Neuronal stem cell (in vitro differentiated cells): ENCODE results near the gene GRIP2.

Experiments
- DNase-seq: peaks from one replicate; pipeline ENCODE4 v3.0.0-alpha.2; 2013; ENCODE audit warnings: low spot score
- H2AFZ ChIP-seq: one replicate; pipeline ENCODE4 v1.6.1; 2013; ENCODE audit warnings: mild to moderate bottlenecking, low read length, inconsistent platforms
- H2AK5ac ChIP-seq: 2 replicates; pipeline ENCODE4 v1.6.1; 2013; ENCODE audit warnings: low read depth, mild to moderate bottlenecking, inconsistent platforms, low read length, moderate library complexity, mixed read lengths
- H2BK120ac ChIP-seq: 2 replicates; pipeline ENCODE4 v1.6.1; 2013; ENCODE audit warnings: low read depth, mild to moderate bottlenecking, inconsistent platforms, low read length, moderate library complexity, mixed read lengths
- H2BK12ac ChIP-seq: one replicate; pipeline ENCODE4 v1.6.1; 2013; ENCODE audit warnings: low read length, inconsistent platforms
- H2BK15ac ChIP-seq: 2 replicates; pipeline ENCODE4 v1.6.1; 2013; ENCODE audit warnings: mild to moderate bottlenecking, low read length, inconsistent platforms, mixed read lengths
- H2BK5ac ChIP-seq: one replicate; pipeline ENCODE4 v1.6.1; 2013; ENCODE audit warnings: inconsistent platforms, mild to moderate bottlenecking, low read length, moderate library complexity
- H3K14ac ChIP-seq: one replicate; pipeline ENCODE4 v1.6.1; 2013; ENCODE audit warnings: low read length, inconsistent platforms
- H3K18ac ChIP-seq: 2 replicates; pipeline ENCODE4 v1.6.1; 2013; ENCODE audit warnings: low read length, inconsistent platforms
- H3K23ac ChIP-seq: 2 replicates; pipeline ENCODE4 v1.6.1; 2013; ENCODE audit warnings: low read depth, mild to moderate bottlenecking, mixed read lengths, low read length, inconsistent platforms; ENCODE audit not compliant: poor library complexity
- H3K27ac ChIP-seq: replicated peaks from 3 replicates; pipeline ENCODE4 v1.5.1; 2013; ENCODE audit warnings: low read length, inconsistent platforms
- H3K27me3 ChIP-seq, 3 experiments: 2 replicates each; pipeline ENCODE4 v1.6.1; 2013; ENCODE audit warnings: low read length in 3 of 3, mild to moderate bottlenecking in 2 of 3, inconsistent platforms in 1 of 3, low read depth in 1 of 3, mixed read lengths in 1 of 3, moderate library complexity in 1 of 3; ENCODE audit not compliant: control insufficient read depth in 3 of 3, insufficient read depth in 3 of 3
- H3K36me3 ChIP-seq, 2 donors: replicated peaks in 1 of 2; 2 replicates each; pipeline ENCODE4 v1.6.1; 2013; ENCODE audit warnings: low read length in 2 of 2; ENCODE audit not compliant: control insufficient read depth in 2 of 2, insufficient read depth in 2 of 2
- H3K4ac ChIP-seq: 2 replicates; pipeline ENCODE4 v1.6.1; 2013; ENCODE audit warnings: inconsistent platforms, mild to moderate bottlenecking, low read length, moderate library complexity
- H3K4me1 ChIP-seq, 2 donors: 1 replicate in 1 of 2; 2 replicates in 1 of 2; pipeline ENCODE4 v1.6.1; 2013; ENCODE audit warnings: low read length in 2 of 2, low read depth in 1 of 2; ENCODE audit not compliant: control insufficient read depth in 2 of 2, insufficient read depth in 1 of 2
- H3K4me2 ChIP-seq: one replicate; pipeline ENCODE4 v1.6.1; 2013; ENCODE audit warnings: mild to moderate bottlenecking, low read length, inconsistent platforms; ENCODE audit not compliant: insufficient read depth, poor library complexity, severe bottlenecking
- H3K4me3 ChIP-seq, 2 donors: 2 replicates each; pipeline ENCODE4 v1.5.1; 2013; ENCODE audit warnings: low read length in 2 of 2, mild to moderate bottlenecking in 2 of 2, inconsistent platforms in 1 of 2, moderate library complexity in 1 of 2
- H3K79me1 ChIP-seq: one replicate; pipeline ENCODE4 v1.6.1; 2013; ENCODE audit warnings: low read depth, mild to moderate bottlenecking, inconsistent platforms, low read length, moderate library complexity
- H3K9ac ChIP-seq: one replicate; pipeline ENCODE4 v1.6.1; 2013; ENCODE audit warnings: mild to moderate bottlenecking, low read depth, low read length, inconsistent platforms; ENCODE audit not compliant: poor library complexity
- H3K9me3 ChIP-seq, 2 donors: replicated peaks in 1 of 2; 2 replicates each; pipeline versions ENCODE3 to v1.6.1; 2013; ENCODE audit warnings: low read length in 2 of 2, mild to moderate bottlenecking in 2 of 2, inconsistent platforms in 1 of 2, low read depth in 1 of 2, mixed read lengths in 1 of 2, moderate library complexity in 1 of 2; ENCODE audit not compliant: control insufficient read depth in 2 of 2, insufficient read depth in 1 of 2
- H4K8ac ChIP-seq: one replicate; pipeline ENCODE4 v1.6.1; 2013; ENCODE audit warnings: low read depth, mild to moderate bottlenecking, inconsistent platforms, low read length, moderate library complexity
- H4K91ac ChIP-seq: one replicate; pipeline ENCODE4 v1.6.1; 2013; ENCODE audit warnings: low read length, low read depth, mild to moderate bottlenecking, inconsistent platforms; ENCODE audit not compliant: poor library complexity
- WGBS, 2 donors: extraction: QIAGEN DNeasy Blood & Tissue Kit; methylation state at CpG; one replicate each; pipeline ENCODE4 v1.1.7; 2013; ENCODE audit warnings: missing lambda C conversion rate in 2 of 2, mixed read lengths in 1 of 2; ENCODE audit not compliant: insufficient read length in 2 of 2, insufficient replicate concordance in 1 of 2; ENCODE audit errors: extremely low coverage in 2 of 2; 5-methylcytosine and 5-hydroxymethylcytosine counted together

The GRIP2 gene

DNA sequence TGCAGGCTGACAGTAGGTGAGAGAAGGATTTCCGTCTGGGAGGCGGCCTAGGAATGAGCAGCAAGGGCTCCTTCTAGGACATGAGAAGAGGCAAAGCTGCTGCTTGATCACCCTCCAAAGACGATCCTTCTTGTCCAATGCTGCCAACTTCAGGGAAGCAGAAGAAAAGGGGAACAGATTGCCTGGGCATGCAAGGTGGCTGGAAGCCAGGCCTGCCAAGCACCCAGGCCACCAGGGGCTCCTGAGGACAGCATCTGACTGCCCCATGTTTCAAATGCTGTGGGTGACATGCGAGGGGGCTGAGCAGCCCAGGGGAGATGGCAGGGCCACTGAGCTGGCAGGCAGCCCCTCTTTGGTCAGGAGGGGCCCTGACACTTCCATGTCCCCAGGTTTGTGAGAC, 3.3 kb upstream of the GRIP2 start:
- Histone ChIP-seq H3K27ac (no peak overlapping the region), H2BK120ac (no peak overlapping the region), H4K91ac (no peak overlapping the region), H3K4me1 (peaks cover 0 to 2% of the 10 kb centered on the region in 2 donors), H3K9me3 (no peaks in the 10 kb centered on the region), H3K36me3 (no peaks in the 10 kb centered on the region), H3K4me2 (no peak overlapping the region), H2BK12ac (no peak overlapping the region), H2BK5ac (no peak overlapping the region), H3K18ac (peak overlapping the region; percentile 3), H3K79me1 (no peaks in the 10 kb centered on the region), H3K9ac (no peak overlapping the region), H3K4me3 (no peak overlapping the region), H3K23ac (no peak overlapping the region), H3K14ac (no peak overlapping the region), H3K4ac (no peak overlapping the region), H4K8ac (no peak overlapping the region), H3K27me3 (peaks cover 0 to 65% (median 0%) of the 10 kb centered on the region in 3 experiments), H2BK15ac (no peak overlapping the region), H2AK5ac (peak overlapping the region; percentile 48), H2AFZ (no peak overlapping the region)
- no CpG with 5 or more reads among the region's 4 CpGs for WGBS, 2 donors
- no peak for DNase-seq

DNA sequence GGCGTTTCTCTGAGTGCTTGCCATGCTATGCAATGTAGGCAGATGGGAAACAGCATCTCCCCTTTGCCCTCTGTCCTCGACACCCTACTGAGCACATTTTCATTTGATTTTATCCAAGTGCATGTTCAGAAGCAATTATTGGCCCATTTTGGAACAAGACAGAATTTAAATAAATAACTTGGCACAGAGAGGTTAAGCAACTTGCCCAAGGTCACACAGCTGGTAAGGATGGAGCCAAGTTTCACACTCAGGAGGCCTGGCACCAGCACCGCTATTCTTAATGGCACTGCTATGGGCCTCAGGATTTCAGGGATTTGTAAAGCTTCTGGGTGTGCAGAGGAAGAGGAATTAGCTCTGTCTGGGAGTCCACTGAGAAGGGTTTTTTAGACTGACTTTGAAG, 2.5 kb upstream of the GRIP2 start:
- H3K79me1 ChIP-seq, result no peaks in the 10 kb centered on the region
- H4K91ac ChIP-seq, result no peak overlapping the region
- no CpG with 5 or more reads among the region's 3 CpGs for WGBS, 2 donors
- H3K27ac ChIP-seq, result no peak overlapping the region
- no peak overlapping the region for H4K8ac ChIP-seq
- H3K4ac ChIP-seq, result no peak overlapping the region
- no peak overlapping the region for H2BK5ac ChIP-seq
- no peak overlapping the region for H3K4me2 ChIP-seq
- no peaks in the 10 kb centered on the region for H3K36me3 ChIP-seq
- peaks cover 0 to 58% (median 0%) of the 10 kb centered on the region in 3 experiments for H3K27me3 ChIP-seq
- no peak overlapping the region for H2AFZ ChIP-seq
- peaks cover 0 to 3% of the 10 kb centered on the region in 2 donors for H3K4me1 ChIP-seq
- no peak overlapping the region for H2AK5ac ChIP-seq
- no peak overlapping the region for H3K4me3 ChIP-seq
- H3K14ac ChIP-seq, result no peak overlapping the region
- no peak overlapping the region for H3K23ac ChIP-seq
- H3K18ac ChIP-seq, result no peak overlapping the region
- no peak overlapping the region for H2BK120ac ChIP-seq
- no peak overlapping the region for H2BK12ac ChIP-seq
- no peak overlapping the region for H2BK15ac ChIP-seq
- H3K9ac ChIP-seq, result no peak overlapping the region
- DNase-seq, result no peak
- H3K9me3 ChIP-seq, result no peaks in the 10 kb centered on the region

DNA sequence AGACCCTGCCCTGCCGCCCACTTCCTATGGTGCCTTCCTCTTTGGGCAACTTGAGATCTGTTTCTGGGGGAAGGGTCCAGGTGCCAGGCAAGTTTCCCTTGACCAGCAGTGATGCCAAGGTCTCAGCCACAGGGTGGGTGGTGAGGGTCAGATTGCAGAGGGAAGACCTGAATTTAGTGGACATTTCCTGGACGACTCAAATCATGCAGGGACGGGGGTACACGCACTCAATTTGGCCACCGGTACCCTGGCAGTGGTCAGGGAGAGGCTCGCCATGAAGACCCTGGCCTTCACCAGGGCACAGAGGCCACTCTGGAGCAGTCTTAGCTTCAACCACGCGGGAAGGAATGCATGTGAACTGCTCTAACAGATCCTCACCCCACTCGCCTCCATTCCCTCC, 1.5 kb upstream of the GRIP2 start:
- H3K27me3 ChIP-seq, result peaks cover 0 to 50% (median 0%) of the 10 kb centered on the region in 3 experiments
- H2BK12ac ChIP-seq, result no peak overlapping the region
- H2AFZ ChIP-seq, result no peak overlapping the region
- WGBS, 2 donors, result no CpG with 5 or more reads among the region's 9 CpGs
- H2AK5ac ChIP-seq, result no peak overlapping the region
- no peak overlapping the region for H3K18ac ChIP-seq
- H2BK5ac ChIP-seq, result no peak overlapping the region
- H3K9me3 ChIP-seq, result no peaks in the 10 kb centered on the region
- H3K27ac ChIP-seq, result no peak overlapping the region
- H4K8ac ChIP-seq, result no peak overlapping the region
- H4K91ac ChIP-seq, result no peak overlapping the region
- no peaks in the 10 kb centered on the region for H3K36me3 ChIP-seq
- DNase-seq, result no peak
- no peak overlapping the region for H2BK120ac ChIP-seq
- H3K4me2 ChIP-seq, result no peak overlapping the region
- no peak overlapping the region for H3K4me3 ChIP-seq
- H3K23ac ChIP-seq, result peak overlapping the region; percentile 34
- H3K4me1 ChIP-seq, result peaks cover 0 to 4% of the 10 kb centered on the region in 2 donors
- H3K4ac ChIP-seq, result no peak overlapping the region
- H2BK15ac ChIP-seq, result no peak overlapping the region
- H3K14ac ChIP-seq, result peak overlapping the region; percentile 32
- no peaks in the 10 kb centered on the region for H3K79me1 ChIP-seq
- H3K9ac ChIP-seq, result no peak overlapping the region

DNA sequence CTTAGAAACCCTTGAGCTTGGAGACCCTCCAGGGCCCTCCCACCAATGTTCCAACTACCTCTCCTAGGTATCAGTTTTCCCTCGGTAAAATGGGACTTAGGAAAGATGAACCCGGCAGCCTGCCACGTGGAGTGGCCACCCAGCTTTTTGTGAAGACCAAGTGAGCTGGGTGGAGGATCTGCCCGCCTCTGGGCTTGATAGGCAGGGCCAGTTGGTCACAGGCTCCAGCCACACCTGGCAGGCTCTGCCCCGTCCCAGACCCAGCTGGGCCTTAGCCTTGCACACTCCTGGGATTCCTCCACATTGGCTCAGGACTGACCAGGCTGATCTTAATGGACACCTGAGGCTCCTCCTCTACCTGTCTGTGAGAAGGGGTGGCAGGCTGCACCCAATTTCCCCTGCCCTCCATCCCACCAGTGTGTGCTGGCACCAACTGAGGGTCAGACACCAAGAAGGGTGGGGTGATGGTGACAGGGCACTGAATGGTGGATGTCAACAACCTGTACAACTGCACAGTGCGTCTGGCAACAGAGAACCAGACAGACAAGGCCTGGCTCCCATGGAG, 761 bp upstream of the GRIP2 start:
- H2AFZ ChIP-seq, result no peak overlapping the region
- H2BK12ac ChIP-seq, result no peak overlapping the region
- no peaks in the 10 kb centered on the region for H3K9me3 ChIP-seq
- H3K9ac ChIP-seq, result no peak overlapping the region
- H3K4me1 ChIP-seq, result peaks cover 0 to 4% of the 10 kb centered on the region in 2 donors
- H3K27ac ChIP-seq, result no peak overlapping the region
- H2AK5ac ChIP-seq, result peak overlapping the region; percentile 73
- H3K4me3 ChIP-seq, result no peak overlapping the region
- no peaks in the 10 kb centered on the region for H3K36me3 ChIP-seq
- H3K4ac ChIP-seq, result no peak overlapping the region
- no peak overlapping the region for H3K23ac ChIP-seq
- no peak overlapping the region for H2BK120ac ChIP-seq
- no peak for DNase-seq
- no peaks in the 10 kb centered on the region for H3K79me1 ChIP-seq
- H4K8ac ChIP-seq, result no peak overlapping the region
- H4K91ac ChIP-seq, result peak overlapping the region; percentile 11
- H3K4me2 ChIP-seq, result no peak overlapping the region
- whole genome bisulfite sequencing, 2 donors, result no CpG with 5 or more reads among the region's 6 CpGs
- no peak overlapping the region for H3K14ac ChIP-seq
- H2BK15ac ChIP-seq, result no peak overlapping the region
- no peak overlapping the region for H2BK5ac ChIP-seq
- peak overlapping the region; percentile 30 for H3K18ac ChIP-seq
- peaks cover 0 to 47% (median 0%) of the 10 kb centered on the region in 3 experiments for H3K27me3 ChIP-seq
